GM18502 (cell line): ENCODE measurements around the gene TRIM54.
"Not testable (repeated sequence)": the region's sequence is repeated elsewhere in the genome, so short reads cannot be mapped to it uniquely, and the experiment has no call there.

Experiments used
- ATAC-seq: cut with Tn5 transposase; IDR thresholded peaks from one replicate; pipeline ENCODE4 v1.9.1; 2021; ENCODE audit warnings: mild to moderate bottlenecking; ENCODE audit not compliant: unreplicated experiment, poor library complexity

TRIM54 gene

GRCh38 chr2:27255660-27256059 lies 26.6 kb upstream of the TRIM54 start:
- no peak for ATAC-seq

- no peak for ATAC-seq
These were observed 25.3 kb upstream of the TRIM54 start for GRCh38 chr2:27256855-27257454.

- ATAC-seq = no peak
These were observed 24.2 kb upstream of the TRIM54 start for GRCh38 chr2:27258051-27258450.

- no peak for ATAC-seq
These were observed 20.8 kb upstream of the TRIM54 start for GRCh38 chr2:27261241-27261925.

GRCh38 chr2:27261926-27262298 lies 20.3 kb upstream of the TRIM54 start:
- no peak for ATAC-seq

GRCh38 chr2:27262379-27263286 lies 19.6 kb upstream of the TRIM54 start, which contains the start of gene SLC30A3:
Gene SLC30A3 (minus strand): TSS chr2:27263047. CDS start chr2:27262906, 141 bp downstream.
- no peak for ATAC-seq

- no peak for ATAC-seq
These were observed 18.7 kb upstream of the TRIM54 start for GRCh38 chr2:27263287-27264252.

GRCh38 chr2:27264253-27264752 lies 17.9 kb upstream of the TRIM54 start:
- ATAC-seq = peak; percentile 24

GRCh38 chr2:27264753-27265535 lies 17.3 kb upstream of the TRIM54 start:
- peak; percentile 55 for ATAC-seq

- no peak for ATAC-seq
These were observed 16.7 kb upstream of the TRIM54 start for GRCh38 chr2:27265536-27265870.

- not testable (repeated sequence) for ATAC-seq
These were observed 13.9 kb upstream of the TRIM54 start for GRCh38 chr2:27268296-27268695.

GRCh38 chr2:27270131-27270530 lies 12.1 kb upstream of the TRIM54 start:
- no peak for ATAC-seq

GRCh38 chr2:27270670-27271069 lies 11.6 kb upstream of the TRIM54 start:
- ATAC-seq = no peak

- no peak for ATAC-seq
These were observed 10.4 kb upstream of the TRIM54 start for GRCh38 chr2:27271631-27272340.

- ATAC-seq = not testable (repeated sequence)
These were observed 9.4 kb upstream of the TRIM54 start for GRCh38 chr2:27272537-27273522.

GRCh38 chr2:27275211-27276150 lies 6.7 kb upstream of the TRIM54 start, which contains the start of gene DNAJC5G:
Gene DNAJC5G (plus strand): TSS chr2:27275433. CDS start chr2:27276729, 1,296 bp downstream.
- no peak for ATAC-seq
